ENCODE measurements around the gene CDRT4.
A peak's percentile ranks its signal among the peaks of the same experiment; 100 is the strongest.

- TF ChIP-seq CBX3 (IDR thresholded peaks at IDR 0.05; ENCODE audit: low read depth) (no peak), CTCF (IDR thresholded peaks at IDR 0.05 in 2 of 3, conservative IDR thresholded peaks at IDR 0.05 in 1 of 3; ENCODE audit: borderline replicate concordance in 1 of 3, insufficient read depth in 1 of 3, low read depth in 2 of 3, low read length in 2 of 3) (peak in 2 of 3 experiments; percentile 11 to 20; a peak in 1 of 6 replicates), POLR2AphosphoS5 (IDR thresholded peaks at IDR 0.05; ENCODE audit: low read depth, low read length) (no peak), POLR2A (IDR thresholded peaks at IDR 0.05; ENCODE audit: borderline replicate concordance, extremely low read depth, insufficient read depth, insufficient read length) (no peak), EZH2phosphoT487 (IDR thresholded peaks at IDR 0.05; ENCODE audit: borderline replicate concordance) (no peak), EZH2 (IDR thresholded peaks at IDR 0.05) (no peak), YY1 (IDR thresholded peaks at IDR 0.05; ENCODE audit: extremely low read depth, insufficient replicate concordance, low read depth, low read length) (no peak), ZNF274 (IDR thresholded peaks at IDR 0.05; ENCODE audit: low read depth, low read length) (no peak), CEBPB (IDR thresholded peaks at IDR 0.05; ENCODE audit: low read depth) (no peak), MAX (IDR thresholded peaks at IDR 0.05) (no peak), SP1 (IDR thresholded peaks at IDR 0.05; ENCODE audit: low read depth) (no peak), REST (IDR thresholded peaks at IDR 0.05; ENCODE audit: low read depth) (no peak), SIN3A (IDR thresholded peaks at IDR 0.05; ENCODE audit: low read depth) (no peak)
These were observed 58.6 kb downstream of the CDRT4 start for GRCh38 chr17:15408803-15409202.

All from HCT116 (cell line).